ENCODE measurements around the gene PIP4K2B.

PIP4K2B gene

GRCh38 chr17:38725066-38725465 lies 74.3 kb downstream of the PIP4K2B start:
- DNase-seq (ENCODE audit: low spot score), result no peak
- no peak for TF ChIP-seq CTCF (IDR thresholded peaks at IDR 0.05; ENCODE audit: extremely low read depth, missing control alignments)

- DNase-seq (ENCODE audit: low spot score), result no peak
- TF ChIP-seq CTCF (IDR thresholded peaks at IDR 0.05; ENCODE audit: extremely low read depth, missing control alignments), result no peak
Observed at GRCh38 chr17:38724337-38724988, 74.9 kb downstream of the PIP4K2B start.

- no peak for TF ChIP-seq CTCF (IDR thresholded peaks at IDR 0.05; ENCODE audit: extremely low read depth, missing control alignments)
- no peak for DNase-seq (ENCODE audit: low spot score)
Observed at GRCh38 chr17:38721802-38722201, 77.6 kb downstream of the PIP4K2B start.

- TF ChIP-seq CTCF (IDR thresholded peaks at IDR 0.05; ENCODE audit: extremely low read depth, missing control alignments), result no peak
- no peak for DNase-seq (ENCODE audit: low spot score)
Observed at GRCh38 chr17:38720941-38721340, 78.4 kb downstream of the PIP4K2B start.

- TF ChIP-seq CTCF (IDR thresholded peaks at IDR 0.05; ENCODE audit: extremely low read depth, missing control alignments), result no peak
- no peak for DNase-seq (ENCODE audit: low spot score)
Observed at GRCh38 chr17:38719943-38720641, 79.3 kb downstream of the PIP4K2B start.

- no peak for TF ChIP-seq CTCF (IDR thresholded peaks at IDR 0.05; ENCODE audit: extremely low read depth, missing control alignments)
Observed at GRCh38 chr17:38719289-38719942, 79.9 kb downstream of the PIP4K2B start.

GRCh38 chr17:38717139-38717745 lies 82.1 kb downstream of the PIP4K2B start:
- no peak for DNase-seq (ENCODE audit: low spot score)
- TF ChIP-seq CTCF (IDR thresholded peaks at IDR 0.05; ENCODE audit: extremely low read depth, missing control alignments), result no peak

More at GRCh38 chr17:38719289-38719942, 79.9 kb downstream of the PIP4K2B start:
- DNase-seq (ENCODE audit: low spot score), result no peak

Data from GM20000 (cell line).